ENCODE data around the gene MPPED2.

DNA sequence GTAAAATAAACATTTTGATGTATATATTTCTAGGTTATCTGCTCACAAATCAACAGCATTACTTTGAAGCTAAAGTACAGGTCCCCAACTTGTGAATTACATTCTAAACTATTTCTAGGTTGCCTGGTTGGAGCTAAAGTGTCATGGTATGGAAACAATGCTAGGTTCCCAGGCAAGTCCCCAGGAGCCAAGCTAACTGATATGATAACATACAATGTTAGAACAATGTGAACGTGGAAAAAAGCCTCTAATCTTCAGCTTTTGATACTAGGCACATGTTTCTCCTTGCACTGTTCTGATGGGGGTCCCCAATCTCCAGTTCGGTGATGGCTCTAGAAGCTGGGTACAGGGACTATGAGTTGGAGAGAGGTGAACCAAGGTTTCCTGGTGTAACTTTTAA is 153.4 kb downstream of the MPPED2 start:
- no peak for TF ChIP-seq GATA2 (IDR thresholded peaks at IDR 0.05; ENCODE audit: low read depth, low read length)
- TF ChIP-seq GATA3 (IDR thresholded peaks at IDR 0.05; ENCODE audit: low read depth, low read length): no peak

Data from SH-SY5Y (cell line).